ENCODE data around the gene ELL. TPM values are rescaled to one million over a fixed set of nuclear protein-coding genes. Genes with fewer than 3 reads are reported as not detected.

Gene ELL
- total RNA-seq, 6 donors from 2014 or later: 19.8 to 66.0 (median 22.4) TPM

DNA sequence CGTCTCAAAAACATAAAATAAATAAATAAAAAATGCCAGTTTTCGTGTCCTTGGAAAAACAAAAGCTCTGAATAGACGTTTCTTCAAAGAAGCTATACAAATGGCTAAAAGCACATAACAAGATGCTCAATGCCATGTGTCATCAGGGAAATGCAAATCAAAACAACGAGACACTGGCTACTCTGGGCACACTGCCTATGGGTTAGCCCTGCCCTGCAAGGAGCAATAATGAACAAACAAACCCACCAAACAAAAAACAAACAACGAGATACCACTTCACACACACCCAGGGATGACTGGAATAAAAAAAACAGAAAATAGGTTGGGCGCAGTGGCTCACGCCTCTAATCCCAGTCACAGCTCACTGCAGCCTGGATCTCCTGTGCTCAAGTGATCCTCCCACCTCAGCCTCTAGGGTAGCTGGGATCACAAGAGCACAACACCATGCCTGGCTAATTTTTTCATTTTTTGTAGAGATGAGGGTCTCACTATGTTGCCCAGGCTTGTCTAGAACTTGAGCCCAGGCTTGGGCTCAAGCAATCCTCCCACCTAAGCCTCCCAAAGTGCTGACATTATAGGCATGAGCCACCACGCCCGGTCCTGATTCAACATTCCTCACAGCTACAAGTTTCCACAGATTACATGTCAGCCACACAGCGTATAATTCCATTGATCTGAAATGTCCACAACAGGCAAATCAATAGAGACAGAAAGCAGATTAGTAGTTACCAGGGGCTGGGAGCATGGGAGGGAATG, 68.4 kb downstream of the ELL start:
- DNase-seq: no peak
- Histone ChIP-seq H3K4me3 (no peak overlapping the region), H3K4me1 (peaks cover 0 to 10% (median 7%) of the 10 kb centered on the region in 4 donors), H3K27ac (no peak overlapping the region), H3K27me3 (no peaks in the 10 kb centered on the region), H3K36me3 (peaks cover 5 to 90% (median 46%) of the 10 kb centered on the region in 4 donors), H3K9me3 (no peaks in the 10 kb centered on the region)
- TF ChIP-seq EP300 (IDR thresholded peaks at IDR 0.05) (no peak), POLR2A (IDR thresholded peaks at IDR 0.05) (no peak), POLR2AphosphoS5 (IDR thresholded peaks at IDR 0.05) (no peak)
- TF ChIP-seq, protein P1, sequence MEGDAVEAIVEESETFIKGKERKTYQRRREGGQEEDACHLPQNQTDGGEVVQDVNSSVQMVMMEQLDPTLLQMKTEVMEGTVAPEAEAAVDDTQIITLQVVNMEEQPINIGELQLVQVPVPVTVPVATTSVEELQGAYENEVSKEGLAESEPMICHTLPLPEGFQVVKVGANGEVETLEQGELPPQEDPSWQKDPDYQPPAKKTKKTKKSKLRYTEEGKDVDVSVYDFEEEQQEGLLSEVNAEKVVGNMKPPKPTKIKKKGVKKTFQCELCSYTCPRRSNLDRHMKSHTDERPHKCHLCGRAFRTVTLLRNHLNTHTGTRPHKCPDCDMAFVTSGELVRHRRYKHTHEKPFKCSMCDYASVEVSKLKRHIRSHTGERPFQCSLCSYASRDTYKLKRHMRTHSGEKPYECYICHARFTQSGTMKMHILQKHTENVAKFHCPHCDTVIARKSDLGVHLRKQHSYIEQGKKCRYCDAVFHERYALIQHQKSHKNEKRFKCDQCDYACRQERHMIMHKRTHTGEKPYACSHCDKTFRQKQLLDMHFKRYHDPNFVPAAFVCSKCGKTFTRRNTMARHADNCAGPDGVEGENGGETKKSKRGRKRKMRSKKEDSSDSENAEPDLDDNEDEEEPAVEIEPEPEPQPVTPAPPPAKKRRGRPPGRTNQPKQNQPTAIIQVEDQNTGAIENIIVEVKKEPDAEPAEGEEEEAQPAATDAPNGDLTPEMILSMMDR (IDR thresholded peaks at IDR 0.05): no peak
- 74 to 77% methylated on average over 10 of the region's 10 CpGs for WGBS, 2 donors
- ATAC-seq (ENCODE audit: low FRiP score in 2 of 2): no peak

DNA sequence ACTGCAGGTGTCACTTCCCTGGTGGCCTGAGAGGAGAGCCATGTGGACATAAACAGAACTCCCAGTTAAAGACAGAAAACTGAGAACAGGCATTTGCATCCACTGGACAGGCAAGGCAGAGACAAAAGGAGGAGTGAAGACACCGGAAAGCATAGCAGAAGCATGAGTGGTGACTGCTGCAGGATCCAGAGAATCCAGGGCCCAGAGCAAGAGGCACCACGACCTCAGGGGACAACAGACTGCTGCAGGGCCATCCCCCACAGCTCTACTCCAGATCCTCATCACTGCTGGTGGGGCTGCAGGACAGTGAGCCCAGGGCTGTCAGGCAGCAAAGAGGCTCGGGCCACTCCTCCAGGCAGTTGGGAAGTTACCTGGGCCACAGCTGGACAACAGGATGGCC, 69.5 kb downstream of the ELL start:
- peak in 1 of 2 donors; percentile 8 for DNase-seq
- TF ChIP-seq, protein P1 (IDR thresholded peaks at IDR 0.05): no peak
- TF ChIP-seq POLR2AphosphoS5 (IDR thresholded peaks at IDR 0.05) (no peak), EP300 (IDR thresholded peaks at IDR 0.05) (no peak), POLR2A (IDR thresholded peaks at IDR 0.05) (no peak)
- Histone ChIP-seq H3K4me1 (peaks cover 0 to 10% (median 7%) of the 10 kb centered on the region in 4 donors), H3K27me3 (no peaks in the 10 kb centered on the region), H3K27ac (no peak overlapping the region), H3K9me3 (no peaks in the 10 kb centered on the region), H3K4me3 (no peak overlapping the region), H3K36me3 (peaks cover 3 to 88% (median 41%) of the 10 kb centered on the region in 4 donors)
- no peak for ATAC-seq (ENCODE audit: low FRiP score in 2 of 2)
- WGBS, 2 donors: 80 to 85% methylated on average over 3 of the region's 3 CpGs

DNA sequence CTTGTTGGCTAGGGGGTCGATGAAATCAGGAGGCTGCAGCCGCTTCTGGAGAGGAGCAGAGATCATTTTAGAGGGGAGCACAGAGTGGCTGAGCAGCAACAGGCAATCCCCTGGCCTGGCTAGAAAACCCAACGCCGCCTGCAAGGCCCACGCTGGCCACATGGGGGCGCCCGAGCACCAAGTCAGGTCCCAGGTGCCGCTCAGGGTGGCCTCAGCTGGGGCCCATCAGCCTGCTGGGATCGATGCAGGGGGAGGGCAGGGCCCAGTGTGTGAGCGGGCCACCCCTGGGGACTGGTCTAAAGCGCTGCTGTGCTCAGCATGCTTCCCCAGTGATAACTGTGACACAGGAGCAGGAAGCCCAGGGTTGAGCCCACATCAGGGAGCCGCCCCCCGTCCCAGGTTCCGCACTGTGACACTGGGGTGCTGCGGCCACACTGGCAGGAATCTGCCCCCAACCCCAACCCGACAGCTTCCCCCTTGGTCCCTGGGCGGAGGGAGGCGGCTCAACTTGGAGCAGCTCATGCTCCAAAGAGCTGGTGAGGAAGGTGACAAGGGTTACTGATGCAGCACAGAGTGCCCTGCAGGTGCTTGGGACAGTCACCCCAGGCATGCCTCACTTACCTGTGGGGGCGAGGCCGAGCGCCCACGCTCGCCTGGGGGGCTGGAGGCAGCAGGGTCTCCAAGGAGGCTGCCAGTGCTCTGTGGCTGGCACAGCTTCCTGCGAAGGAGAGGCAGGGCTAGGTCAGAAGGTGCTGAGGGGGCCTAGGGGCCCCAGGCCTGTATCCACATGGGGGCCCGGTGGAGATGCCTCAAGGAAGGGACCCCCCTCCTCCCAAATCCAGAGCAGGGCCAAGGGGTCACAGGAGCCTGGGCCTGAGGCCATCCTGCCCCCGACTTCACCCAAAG, 70.7 kb downstream of the ELL start:
- H3K4me1 ChIP-seq: peaks cover 0 to 13% (median 7%) of the 10 kb centered on the region in 4 donors
- WGBS, 2 donors: 52 to 85% methylated on average over 8 to 23 of the region's 26 CpGs
- peaks cover 8 to 88% (median 40%) of the 10 kb centered on the region in 4 donors for H3K36me3 ChIP-seq
- H3K27ac ChIP-seq: peak overlapping the region in 1 of 4 donors; percentile 11
- no peaks in the 10 kb centered on the region for H3K27me3 ChIP-seq
- no peak overlapping the region for H3K4me3 ChIP-seq
- peak; percentile 83 to 98 for DNase-seq
- no peaks in the 10 kb centered on the region for H3K9me3 ChIP-seq
- ATAC-seq (ENCODE audit: low FRiP score in 2 of 2): peak; percentile 84 to 90
- TF ChIP-seq, protein P1 (IDR thresholded peaks at IDR 0.05): peak; percentile 95 to 98 (median 96)
- TF ChIP-seq POLR2A (IDR thresholded peaks at IDR 0.05): no peak
- TF ChIP-seq POLR2AphosphoS5 (IDR thresholded peaks at IDR 0.05): peak; percentile 31 to 53

DNA sequence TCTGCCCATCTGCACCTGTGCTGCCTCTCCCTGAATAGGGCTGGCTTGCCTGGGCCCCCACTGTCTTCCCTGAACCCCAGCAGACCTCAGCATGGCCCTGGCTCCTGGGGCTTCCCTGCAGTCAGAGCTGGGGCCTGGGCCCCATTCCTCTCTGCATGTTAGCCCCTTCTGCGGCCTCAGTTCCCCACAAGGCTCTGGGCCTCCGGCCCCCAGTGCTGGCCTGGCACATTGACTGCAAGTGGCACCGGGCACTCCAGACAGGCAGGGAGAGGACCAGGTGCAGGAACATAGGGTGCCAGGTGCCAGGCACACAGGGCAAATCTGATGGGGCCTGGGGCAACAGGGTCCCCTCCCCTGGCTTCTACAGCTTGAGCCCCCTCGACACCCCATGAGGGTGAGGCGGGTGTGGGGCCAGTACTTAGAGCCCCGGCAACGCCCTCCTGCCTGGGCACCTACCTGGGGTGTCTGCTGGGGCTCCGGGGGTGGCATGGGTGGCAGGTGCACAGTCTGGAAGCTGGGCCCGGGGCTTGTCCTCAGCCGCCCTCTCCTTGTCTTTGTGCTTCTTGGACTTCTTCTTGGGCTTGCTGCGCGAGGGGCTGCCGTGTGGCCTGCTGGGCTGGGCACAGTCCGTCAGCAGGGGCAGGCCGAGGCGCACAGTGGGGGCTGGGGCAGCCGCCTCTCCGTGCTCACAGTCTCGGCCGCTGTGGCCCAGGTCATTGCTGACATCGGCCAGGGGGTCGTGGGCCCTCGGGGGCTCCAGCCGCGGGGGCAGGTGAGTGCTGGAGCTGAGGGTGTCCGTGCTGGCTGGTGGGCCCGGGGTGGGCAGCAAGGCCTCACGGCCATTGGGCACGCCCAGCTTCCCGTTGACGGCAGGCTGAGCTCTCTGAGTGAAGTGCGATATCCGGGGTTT, 71.6 kb downstream of the ELL start:
- ATAC-seq (ENCODE audit: low FRiP score in 2 of 2) (peak in 1 of 2 donors; percentile 4), DNase-seq (peak in 1 of 2 donors; percentile 77)
- no peaks in the 10 kb centered on the region for H3K9me3 ChIP-seq
- no peak overlapping the region for H3K27ac ChIP-seq
- WGBS, 2 donors: 80 to 100% methylated on average over 2 to 27 of the region's 33 CpGs
- no peaks in the 10 kb centered on the region for H3K27me3 ChIP-seq
- H3K36me3 ChIP-seq: peaks cover 11 to 88% (median 48%) of the 10 kb centered on the region in 4 donors
- H3K4me1 ChIP-seq: peaks cover 0 to 16% (median 7%) of the 10 kb centered on the region in 4 donors
- H3K4me3 ChIP-seq: no peak overlapping the region
- no peak for TF ChIP-seq POLR2A (IDR thresholded peaks at IDR 0.05)
- TF ChIP-seq EP300 (IDR thresholded peaks at IDR 0.05): no peak
- no peak for TF ChIP-seq POLR2AphosphoS5 (IDR thresholded peaks at IDR 0.05)
- TF ChIP-seq, protein P1 (IDR thresholded peaks at IDR 0.05): no peak

Measured in upper lobe of left lung (tissue), 6 donors.